Stimulated activated CD4-positive, alpha-beta T cell treated with anti-CD3 and anti-CD28 coated beads, Interleukin-4, amount 100 ng/mL, for 48 hours (primary cell): ENCODE measurements around the gene NOL3.
"Not testable (repeated sequence)": the region's sequence is repeated elsewhere in the genome, so short reads cannot be mapped to it uniquely, and the experiment has no call there.

ENCODE experiments used
- DNase-seq, 2 donors: peaks; one replicate each; pipeline ENCODE4 v3.0.0-alpha.2; 2020; ENCODE audit warnings: low read depth in 2 of 2

Gene NOL3

GRCh38 chr16:67170168-67170948, at the start of gene NOL3:
NOL3 (plus strand) TSS chr16:67170538.
- DNase-seq = peak; percentile 41 to 56

GRCh38 chr16:67122799-67123198, 47.5 kb upstream of the NOL3 start:
- DNase-seq = not testable (repeated sequence)

GRCh38 chr16:67128417-67128816, 41.9 kb upstream of the NOL3 start:
- DNase-seq = no peak

- no peak for DNase-seq
Observed at GRCh38 chr16:67128887-67129286, 41.5 kb upstream of the NOL3 start.

- DNase-seq = no peak
Observed at GRCh38 chr16:67129422-67129821, 40.9 kb upstream of the NOL3 start.

GRCh38 chr16:67137605-67138004, 32.7 kb upstream of the NOL3 start:
- no peak for DNase-seq

- DNase-seq = no peak
Observed at GRCh38 chr16:67141391-67141790, 28.9 kb upstream of the NOL3 start.

GRCh38 chr16:67142342-67142741, 28.0 kb upstream of the NOL3 start:
- DNase-seq = no peak

- no peak for DNase-seq
Observed at GRCh38 chr16:67144943-67145342, 25.4 kb upstream of the NOL3 start.

- no peak for DNase-seq
Observed at GRCh38 chr16:67145746-67146145, 24.6 kb upstream of the NOL3 start.

- no peak for DNase-seq
Observed at GRCh38 chr16:67146523-67147357, 23.6 kb upstream of the NOL3 start.

GRCh38 chr16:67147437-67148140, 22.7 kb upstream of the NOL3 start:
- DNase-seq = no peak

- no peak for DNase-seq
Observed at GRCh38 chr16:67148221-67148620, 22.1 kb upstream of the NOL3 start.

- no peak for DNase-seq
Observed at GRCh38 chr16:67148656-67149275, 21.6 kb upstream of the NOL3 start.

GRCh38 chr16:67149276-67150046, 20.9 kb upstream of the NOL3 start:
- no peak for DNase-seq

GRCh38 chr16:67150047-67150832, 20.1 kb upstream of the NOL3 start:
- no peak for DNase-seq

- no peak for DNase-seq
Observed at GRCh38 chr16:67150833-67151396, 19.4 kb upstream of the NOL3 start, which contains the start of gene B3GNT9. B3GNT9 (minus strand) TSS chr16:67150998; CDS start chr16:67150485, 513 bp downstream.

GRCh38 chr16:67151431-67152097, 18.8 kb upstream of the NOL3 start:
- no peak for DNase-seq

GRCh38 chr16:67154578-67155294, 15.6 kb upstream of the NOL3 start:
- no peak for DNase-seq
